GM19395 (cell line): ENCODE results near the gene CEACAM16.

Experiments used
- ATAC-seq: cut with Tn5 transposase; IDR thresholded peaks from one replicate; pipeline ENCODE4 v1.9.1; 2021; ENCODE audit warnings: mild to moderate bottlenecking, moderate library complexity; ENCODE audit not compliant: unreplicated experiment

The CEACAM16 gene

DNA sequence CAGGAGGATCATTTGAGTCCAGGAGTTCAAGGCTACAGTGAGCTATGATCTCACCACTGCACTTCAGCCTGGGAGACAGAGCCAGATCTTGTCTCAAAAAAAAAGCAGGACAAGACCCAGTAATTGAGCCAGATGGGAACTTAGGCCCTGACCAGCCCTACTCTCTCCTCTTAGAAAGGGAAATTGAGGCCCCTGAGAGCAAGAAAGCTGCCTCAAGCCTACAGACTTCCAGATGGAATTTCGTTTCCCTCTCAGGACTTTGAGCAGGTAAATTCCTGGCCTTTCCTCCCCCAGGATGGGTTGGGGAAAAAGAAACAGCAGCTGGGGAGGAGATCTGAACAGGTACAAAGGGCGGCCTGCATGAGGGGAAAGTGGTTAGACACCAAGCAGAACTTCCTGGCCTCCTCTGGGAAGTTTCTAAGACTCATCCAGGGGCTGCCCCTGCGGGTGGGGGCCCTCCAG lies 46.0 kb downstream of the CEACAM16 start:
- ATAC-seq: no peak

GRCh38 chr19:44745341-44745831 lies 46.4 kb downstream of the CEACAM16 start:
- no peak for ATAC-seq

DNA sequence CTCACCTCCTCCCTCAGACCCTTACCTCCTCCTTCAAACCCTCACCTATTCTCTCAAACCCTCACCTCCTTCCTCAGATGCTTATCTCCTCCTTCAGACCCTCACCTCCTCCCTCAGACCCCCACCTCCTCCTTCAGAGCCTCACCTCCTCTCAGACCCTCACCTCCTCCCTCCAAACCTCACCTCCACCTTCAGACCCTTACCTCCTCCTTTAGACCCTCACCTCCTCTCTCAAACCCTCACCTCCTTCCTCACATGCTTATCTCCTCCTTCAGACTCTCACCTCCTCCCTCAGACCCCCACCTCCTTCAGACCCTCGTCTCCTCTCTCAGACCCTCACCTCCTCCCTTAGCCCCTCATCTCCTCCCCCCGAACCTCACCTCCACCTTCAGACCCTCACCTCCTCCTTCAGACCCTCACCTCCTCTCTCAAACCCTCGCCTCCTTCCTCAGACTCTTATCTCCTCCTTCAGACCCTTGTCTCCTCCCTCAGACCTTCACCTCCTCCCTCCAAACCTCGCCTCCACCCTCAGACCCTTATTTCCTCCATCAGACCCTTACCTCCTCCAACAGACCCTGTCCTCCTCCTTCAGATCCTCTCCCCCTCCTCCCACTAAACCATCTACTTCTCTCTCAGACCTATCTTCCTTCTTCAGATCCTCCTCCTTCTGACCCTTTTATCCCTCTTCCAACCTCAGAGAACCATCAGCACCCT lies 47.1 kb downstream of the CEACAM16 start:
- no peak for ATAC-seq

GRCh38 chr19:44746616-44746945 lies 47.6 kb downstream of the CEACAM16 start:
- ATAC-seq: no peak

DNA sequence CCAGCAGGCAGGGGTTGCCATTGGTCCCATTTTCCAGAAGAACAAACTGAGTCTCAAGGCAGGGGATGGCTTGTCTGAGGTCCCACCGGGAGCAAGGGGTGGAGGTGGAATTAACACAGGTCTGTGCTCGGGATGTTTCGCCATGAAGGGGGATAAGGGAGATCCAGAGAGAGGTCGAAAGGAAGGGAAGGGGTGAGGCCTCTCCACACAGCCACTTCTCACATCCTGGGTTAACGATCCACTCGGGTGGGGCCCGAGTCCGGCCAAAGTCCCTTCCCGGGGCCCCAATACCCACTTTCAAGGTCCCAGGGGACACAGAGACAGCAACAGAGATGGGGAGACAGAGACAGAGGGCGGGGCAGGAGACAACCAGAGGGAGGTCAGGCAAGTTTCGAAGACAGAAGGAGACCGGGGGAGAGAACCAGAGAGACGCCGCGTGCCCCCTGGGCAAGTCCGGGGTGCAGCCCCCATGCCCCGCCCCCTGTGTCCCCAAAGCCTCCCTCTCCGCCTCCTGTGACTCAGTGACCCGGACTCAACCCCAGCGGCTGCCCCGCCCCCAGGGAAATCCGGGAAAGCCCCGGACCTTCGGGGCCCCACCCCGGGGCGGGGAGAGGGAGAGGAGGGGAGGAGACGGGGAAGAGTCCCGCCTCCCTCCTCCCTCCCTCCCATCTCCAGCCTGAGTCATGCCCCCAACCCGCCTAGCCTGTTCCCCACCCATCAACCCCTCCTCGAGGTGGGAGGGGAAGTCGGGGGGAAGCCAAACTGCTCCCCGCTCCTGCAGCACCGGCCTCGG lies 48.2 kb downstream of the CEACAM16 start:
- ATAC-seq: no peak

GRCh38 chr19:44747739-44748425 lies 48.9 kb downstream of the CEACAM16 start:
- ATAC-seq: no peak

DNA sequence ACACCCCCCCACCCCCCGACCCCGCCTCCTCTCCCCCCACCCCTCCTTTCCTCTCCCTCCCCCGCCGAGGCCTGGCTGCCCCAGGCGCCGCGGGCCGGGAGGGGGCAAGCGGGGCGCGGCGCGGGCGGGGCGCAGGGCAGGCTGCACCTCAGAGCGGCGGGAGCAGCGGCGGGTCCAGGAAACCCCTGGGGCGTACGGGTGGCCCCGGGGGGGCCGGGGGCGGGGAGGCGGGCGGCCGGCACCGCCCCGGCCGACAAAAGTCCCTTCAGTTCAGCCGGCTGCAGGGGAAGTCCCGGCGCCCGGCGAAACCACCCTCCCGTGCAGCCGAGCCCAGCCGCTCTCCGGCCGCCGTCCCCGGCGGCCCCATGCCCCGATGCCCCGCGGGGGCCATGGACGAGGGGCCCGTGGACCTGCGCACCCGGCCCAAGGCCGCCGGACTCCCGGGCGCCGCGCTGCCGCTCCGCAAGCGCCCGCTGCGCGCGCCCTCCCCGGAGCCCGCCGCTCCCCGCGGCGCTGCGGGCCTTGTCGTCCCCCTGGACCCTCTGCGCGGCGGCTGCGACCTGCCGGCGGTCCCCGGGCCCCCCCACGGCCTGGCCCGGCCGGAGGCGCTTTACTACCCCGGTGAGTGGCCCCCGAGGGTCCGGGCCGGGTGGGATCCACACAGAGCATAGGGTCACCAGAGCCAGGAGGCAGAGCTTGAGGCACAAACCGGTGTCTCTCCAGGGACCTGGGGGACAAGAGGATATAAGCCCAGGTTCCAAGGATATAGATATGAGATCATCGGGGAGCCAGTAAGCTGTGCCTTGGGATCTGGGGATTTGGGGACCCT lies 49.7 kb downstream of the CEACAM16 start, which contains the start of gene BCL3:
BCL3 (plus strand) TSS at position 283 of the 829 bp plus-strand sequence; CDS start at position 366, 83 bp downstream.
- no peak for ATAC-seq

- no peak for ATAC-seq
Observed at GRCh38 chr19:44749292-44749691, 50.3 kb downstream of the CEACAM16 start.

DNA sequence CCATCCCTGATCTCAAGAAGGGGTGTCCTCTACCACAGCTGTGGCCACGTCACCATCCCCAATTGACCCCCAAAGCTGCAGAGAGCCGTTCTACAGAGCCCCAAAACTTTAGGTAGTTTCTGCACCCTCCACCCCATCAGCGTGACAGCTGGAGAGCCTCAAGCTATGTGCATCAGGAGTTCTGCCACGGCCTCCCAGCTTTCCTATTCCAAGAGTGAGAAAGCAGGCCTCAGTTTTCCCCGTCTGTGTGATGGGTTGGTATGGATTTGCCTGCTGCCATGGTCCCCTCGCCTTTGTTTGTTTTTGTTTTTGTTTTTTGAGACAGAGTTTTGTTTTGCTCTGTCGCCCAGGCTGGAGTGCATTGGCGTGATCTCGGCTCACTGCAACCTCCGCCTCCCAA lies 51.0 kb downstream of the CEACAM16 start:
- ATAC-seq: no peak

DNA sequence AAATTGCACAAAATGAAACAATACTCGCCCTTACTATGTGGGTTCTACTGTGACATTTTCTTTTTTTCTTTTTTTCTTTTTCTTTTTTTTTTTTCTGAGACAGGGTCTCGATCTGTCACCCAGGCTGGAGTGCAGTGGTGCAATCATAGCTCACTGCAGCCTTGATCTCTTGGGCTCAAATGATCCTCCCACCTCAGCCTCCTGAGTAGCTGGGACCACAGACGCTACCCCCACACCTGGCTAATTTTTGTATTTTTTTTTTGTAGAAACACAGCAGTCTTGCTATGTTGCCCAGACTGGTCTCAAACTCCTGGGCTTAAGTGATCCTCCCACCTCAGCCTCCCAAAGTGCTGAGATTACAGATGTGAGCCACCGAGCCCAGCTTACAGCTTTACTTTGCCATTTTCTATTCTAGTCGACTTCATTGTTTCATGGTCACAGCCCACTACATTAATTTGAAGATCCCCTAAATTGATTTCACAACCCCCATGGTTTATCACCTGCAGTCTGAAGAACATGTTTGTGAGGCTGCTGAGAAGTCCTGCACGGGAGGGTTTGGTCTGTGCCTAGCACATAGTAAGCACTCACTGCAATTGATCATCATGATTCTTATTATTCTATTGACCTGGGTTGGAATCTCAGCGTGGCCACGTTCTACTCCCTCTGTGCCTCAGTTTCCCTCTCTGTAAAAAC lies 53.3 kb downstream of the CEACAM16 start:
- ATAC-seq: no peak

GRCh38 chr19:44752816-44753625 lies 54.1 kb downstream of the CEACAM16 start:
- ATAC-seq: peak; percentile 68

DNA sequence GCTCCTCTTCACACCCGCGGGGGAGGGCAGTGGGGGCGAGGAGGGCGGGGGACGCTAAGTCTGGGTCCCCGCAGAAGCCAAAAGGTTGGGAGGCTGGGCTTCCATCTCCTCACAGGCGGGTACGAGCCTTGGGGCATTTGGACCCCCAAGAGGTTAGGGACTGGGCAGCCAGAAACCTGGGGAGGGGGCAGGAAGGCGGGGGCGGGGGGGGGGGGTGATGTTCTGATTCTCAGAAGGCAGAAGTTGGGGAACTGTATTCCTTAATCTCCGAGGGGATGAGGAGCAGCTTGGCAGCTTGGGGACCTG lies 54.6 kb downstream of the CEACAM16 start:
- ATAC-seq: no peak

GRCh38 chr19:44753932-44754749 lies 55.2 kb downstream of the CEACAM16 start:
- peak; percentile 38 for ATAC-seq

- ATAC-seq: no peak
Observed at GRCh38 chr19:44754750-44755080, 55.8 kb downstream of the CEACAM16 start.

- ATAC-seq: no peak
Observed at GRCh38 chr19:44755219-44755618, 56.3 kb downstream of the CEACAM16 start.

- ATAC-seq: no peak
Observed at GRCh38 chr19:44756089-44756562, 57.2 kb downstream of the CEACAM16 start.

- ATAC-seq: no peak
Observed at GRCh38 chr19:44757057-44757734, 58.2 kb downstream of the CEACAM16 start.
